HepG2 (cell line): ENCODE data around the gene CLDN24. TPM values are rescaled to one million over a fixed set of nuclear protein-coding genes. Genes with fewer than 3 reads are reported as not detected.
A peak's percentile ranks its signal among the peaks of the same experiment; 100 is the strongest.

Experiments used
- ATAC-seq: fragments of 200-7000 bp; cut with Tn5 transposase; 3 replicates; pipeline ENCODE4 v1.9.1; 2020; ENCODE audit warnings: mild to moderate bottlenecking, moderate library complexity
- BruUV-seq: library from RNA; stranded (reverse); fragments of 400-500 nt; replicated peaks from 2 replicates; lab custom pipeline; 2021; lab: Mats Ljungman, UMichigan
- CTCF ChIA-PET: fragments of 300-600 bp; formaldehyde crosslinking; extraction: SDS; loops from one replicate; lab custom pipeline; 2021; ENCODE audit warnings: low total read pairs, inconsistent platforms, low intra/inter-chr PET ratio; lab: Yijun Ruan, JAX
- POLR2A ChIA-PET: fragments of 350-600 bp; sonication (Branson Sonifier 250); formaldehyde crosslinking; loops from one replicate; lab custom pipeline; 2020; ENCODE audit warnings: antibody characterized with exemption, inconsistent platforms; lab: Yijun Ruan, JAX
- DNase-seq: peaks from one replicate; pipeline ENCODE4 v3.0.0-alpha.2; 2015; ENCODE audit warnings: low spot score
- FAIRE-seq: peaks from 3 replicates; lab custom pipeline; 2011; peaks lifted over from hg19 to GRCh38; lab: Jason Lieb, UNC
- H2AFZ ChIP-seq: one replicate; pipeline ENCODE4 v1.6.1; 2011; ENCODE audit warnings: low read length, inconsistent platforms
- H3K27ac ChIP-seq: fragments of 300-600 bp; 3 replicates; pipeline ENCODE4 v1.8.0; 2011; ENCODE audit warnings: mixed run types, mild to moderate bottlenecking, mixed read lengths, low read length, inconsistent platforms; ENCODE audit not compliant: insufficient read depth; ENCODE audit errors: extremely low read length
- H3K27me3 ChIP-seq, 2 experiments: fragments of 200-600 bp in 1 of 2; 2 replicates in 1 of 2; 3 replicates in 1 of 2; pipeline versions ENCODE4 v1.6.0 to v1.8.0; 2011; ENCODE audit warnings: low read length in 2 of 2, mild to moderate bottlenecking in 2 of 2, moderate library complexity in 2 of 2, inconsistent platforms in 1 of 2; ENCODE audit not compliant: insufficient read depth in 2 of 2, control insufficient read depth in 1 of 2
- H3K36me3 ChIP-seq, 2 experiments: fragments of 200-600 bp in 1 of 2; replicated peaks in 1 of 2; 2 replicates in 1 of 2; 3 replicates in 1 of 2; pipeline versions ENCODE4 v1.5.1 to v1.8.0; 2011; ENCODE audit warnings: low read length in 2 of 2, inconsistent platforms in 1 of 2; ENCODE audit not compliant: insufficient read depth in 2 of 2, control insufficient read depth in 1 of 2
- H3K4me1 ChIP-seq: 2 replicates; pipeline ENCODE4 v1.5.1; 2012; ENCODE audit warnings: low read length, inconsistent platforms; ENCODE audit not compliant: insufficient read depth
- H3K4me2 ChIP-seq: 2 replicates; pipeline ENCODE4 v1.6.0; 2011; ENCODE audit warnings: low read depth, low read length, inconsistent platforms
- H3K4me3 ChIP-seq, 3 experiments: fragments of 200-600 bp in 1 of 3; sonication (generic), shearing (Covaris generic) in 1 of 3; replicated peaks in 1 of 3; 2 replicates each; pipeline ENCODE4 v1.5.1; 2011 to 2016; ENCODE audit warnings: low read length in 3 of 3, inconsistent platforms in 2 of 3, low read depth in 2 of 3, mild to moderate bottlenecking in 2 of 3, control low read depth in 1 of 3, mixed read lengths in 1 of 3; ENCODE audit not compliant: insufficient read depth in 1 of 3
- H3K79me2 ChIP-seq: one replicate; pipeline ENCODE4 v1.6.1; 2011; ENCODE audit warnings: low read length, inconsistent platforms; ENCODE audit not compliant: insufficient read depth
- H3K9ac ChIP-seq: 2 replicates; pipeline ENCODE4 v1.6.0; 2011; ENCODE audit warnings: mild to moderate bottlenecking, low read depth, low read length, inconsistent platforms; ENCODE audit not compliant: insufficient read depth
- H3K9me3 ChIP-seq: 2 replicates; pipeline ENCODE4 v1.5.1; 2012; ENCODE audit warnings: mild to moderate bottlenecking, low read length
- H4K20me1 ChIP-seq: 2 replicates; pipeline ENCODE4 v1.6.0; 2011; ENCODE audit warnings: inconsistent platforms, mild to moderate bottlenecking, low read length, moderate library complexity; ENCODE audit not compliant: insufficient read depth
- CREB3 ChIP-seq: sonication (generic); formaldehyde crosslinking; IDR thresholded peaks from 2 replicates; pipeline ENCODE4 v1.5.0; 2020; ENCODE audit warnings: missing genetic modification reagents
- CREM ChIP-seq, 2 experiments: sonication (generic) in 1 of 2; formaldehyde crosslinking in 1 of 2; IDR thresholded peaks; 2 replicates each; pipeline versions ENCODE4 v1.4.0 to v1.6.1; 2016 to 2020; ENCODE audit warnings: antibody characterized with exemption in 1 of 2, mild to moderate bottlenecking in 1 of 2, missing genetic modification reagents in 1 of 2
- MATR3 ChIP-seq: sonication (generic); formaldehyde crosslinking; IDR thresholded peaks from 2 replicates; pipeline ENCODE4 v1.4.0; 2020; ENCODE audit warnings: missing genetic modification reagents
- NR2F1 ChIP-seq, 2 experiments: fragments of 450-650 bp in 1 of 2; formaldehyde crosslinking in 1 of 2; IDR thresholded peaks; 2 replicates each; pipeline versions ENCODE4 v1.5.0 to v1.6.1; 2016 to 2020; ENCODE audit warnings: mild to moderate bottlenecking in 1 of 2, missing compliant biosample characterization in 1 of 2, missing genetic modification reagents in 1 of 2, moderate library complexity in 1 of 2
- PAX8 ChIP-seq: sonication (generic); formaldehyde crosslinking; IDR thresholded peaks from 2 replicates; pipeline ENCODE4 v1.8.0; 2022; ENCODE audit warnings: mild to moderate bottlenecking, missing genetic modification reagents, borderline replicate concordance
- SIX4 ChIP-seq: sonication (generic); formaldehyde crosslinking; IDR thresholded peaks from 2 replicates; pipeline ENCODE4 v1.4.0; 2020; ENCODE audit warnings: missing genetic modification reagents
- SP5 ChIP-seq: IDR thresholded peaks from 2 replicates; pipeline ENCODE4 v1.6.1; 2016; ENCODE audit warnings: low read depth, borderline replicate concordance
- TEAD2 ChIP-seq: sonication (generic); formaldehyde crosslinking; IDR thresholded peaks from 2 replicates; pipeline ENCODE4 v1.9.0; 2021; ENCODE audit warnings: missing genetic modification reagents
- THAP7 ChIP-seq: sonication (generic); formaldehyde crosslinking; IDR thresholded peaks from 2 replicates; pipeline ENCODE4 v1.8.1; 2023; ENCODE audit warnings: mild to moderate bottlenecking, missing genetic modification reagents
- U2AF2 ChIP-seq: fragments of 200-400 bp; formaldehyde crosslinking; IDR thresholded peaks from 2 replicates; pipeline ENCODE4 v1.6.1; 2017; ENCODE audit warnings: low read depth, mild to moderate bottlenecking, low read length
- ZNF614 ChIP-seq: IDR thresholded peaks from 2 replicates; pipeline ENCODE4 v1.6.1; 2018; ENCODE audit warnings: missing biosample characterization, missing genetic modification reagents, inconsistent platforms, borderline replicate concordance
- ZNF652 ChIP-seq: IDR thresholded peaks from 2 replicates; pipeline ENCODE4 v1.6.1; 2016; ENCODE audit warnings: low read depth, borderline replicate concordance
- ZNF687 ChIP-seq: sonication (generic); formaldehyde crosslinking; IDR thresholded peaks from 2 replicates; pipeline ENCODE4 v1.5.1; 2020; ENCODE audit warnings: mild to moderate bottlenecking, missing genetic modification reagents, moderate library complexity
- ZNF724P ChIP-seq: sonication (generic); formaldehyde crosslinking; IDR thresholded peaks from 2 replicates; pipeline ENCODE4 v1.8.0; 2022; ENCODE audit warnings: missing genetic modification reagents, borderline replicate concordance
- WGBS: methylation state at CpG from one replicate; pipeline ENCODE4 v1.1.6; 2017; ENCODE audit warnings: low lambda C conversion rate; 5-methylcytosine and 5-hydroxymethylcytosine counted together
- in situ Hi-C: cut with HindIII; loops from 2 replicates; pipeline ENCODE4 v1.10.0; 2017; ENCODE audit warnings: low pct_unique_long_range_greater_than_20kb; ENCODE audit not compliant: extremely low pct_ligation_motif_present
- intact Hi-C: fragments of 100-400 bp; cut with micrococcal nuclease; formaldehyde crosslinking; loops from one replicate; pipeline ENCODE4 v1.10.0; 2022; ENCODE audit not compliant: unreplicated experiment
- polyA plus RNA-seq, 8 experiments: library from polyadenylated mRNA; depleted of rRNA in 3 of 8; stranded (reverse) in 7 of 8; unstranded in 1 of 8; fragments of >200 nt; fragmentation: Illumina TruSeq in 4 of 8; extraction: Trizol in 4 of 8; gene quantifications; 2 replicates each; pipeline versions ENCODE4 v1.2.1 to v1.2.3, GENCODE V29; 2011 to 2016; ENCODE audit warnings: low read depth in 4 of 8, missing spikeins in 1 of 8, mixed read lengths in 1 of 8; ENCODE audit not compliant: insufficient read depth in 1 of 8
- total RNA-seq, 5 experiments: library from RNA; depleted of rRNA; stranded (reverse); fragments of >200 nt; fragmentation: Illumina TruSeq; extraction: Trizol; gene quantifications; 2 replicates each; pipeline ENCODE4 v1.2.3, GENCODE V29; 2016; ENCODE audit warnings: low read depth in 1 of 5

CLDN24 gene
- total and polyA plus RNA-seq, 2 of the 13 experiments (the other 11 are each of a cell fraction or from before 2014, with no cell fraction given): not detected

- Histone ChIP-seq H3K4me1 (no peaks in the 10 kb centered on the region), H3K27ac (no peak overlapping the region), H2AFZ (no peak overlapping the region), H3K4me2 (no peak overlapping the region), H3K9me3 (no peaks in the 10 kb centered on the region), H3K9ac (no peak overlapping the region), H3K4me3 (no peak overlapping the region), H4K20me1 (no peaks in the 10 kb centered on the region), H3K79me2 (no peaks in the 10 kb centered on the region), H3K27me3 (no peaks in the 10 kb centered on the region), H3K36me3 (peaks cover 16 to 75% of the 10 kb centered on the region in 2 experiments)
- no TSS peak for BruUV-seq
- in situ Hi-C loops (no loop called here), intact Hi-C loops (loop anchor here (5.0 kb wide), 1 partner anchor 118 kb away; no protein-coding TSS in a partner anchor)
- WGBS: 96% methylated on average over 5 of the region's 5 CpGs
- DNase-seq (no peak), FAIRE-seq (no peak), ATAC-seq (no peak; the same call in 2 of the 3 replicates)
- POLR2A ChIA-PET: no interaction called here
- CTCF ChIA-PET: no interaction called here
- TF ChIP-seq NR2F1 (CRISPR knock-in tag; IDR thresholded peaks at IDR 0.05) (no peak), THAP7 (no peak), ZNF614 (CRISPR knock-in tag) (no peak), SP5 (no peak), PAX8 (CRISPR knock-in tag) (no peak)
Observed at GRCh38 chr4:183289688-183290087, 32.5 kb downstream of the CLDN24 start.

DNA sequence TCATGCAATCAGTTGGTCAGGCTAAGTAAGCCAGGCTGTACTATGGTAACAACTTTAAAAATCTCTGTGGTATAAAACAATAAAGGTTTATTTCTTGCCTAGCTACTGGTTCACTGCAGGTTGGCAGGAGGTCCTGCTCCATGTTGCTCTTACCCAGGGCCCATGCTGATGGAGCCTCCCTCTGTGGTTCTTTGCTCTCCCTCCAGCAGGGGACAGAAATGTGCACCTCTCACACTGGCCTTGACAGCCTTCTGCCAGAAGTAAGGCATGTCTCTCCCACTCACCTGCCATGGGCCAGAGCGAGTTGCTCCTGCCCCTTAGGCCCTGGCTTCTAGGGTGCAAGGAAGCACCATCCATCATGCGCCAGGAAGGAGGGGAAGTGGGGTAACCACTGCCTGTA is 33.3 kb downstream of the CLDN24 start:
- no TSS peak for BruUV-seq
- ChIA-PET CTCF (no interaction called here), POLR2A (no interaction called here)
- Histone ChIP-seq H3K4me3 (no peak overlapping the region), H3K9me3 (no peaks in the 10 kb centered on the region), H3K27me3 (no peaks in the 10 kb centered on the region), H3K9ac (no peak overlapping the region), H3K4me1 (no peaks in the 10 kb centered on the region), H3K4me2 (no peak overlapping the region), H3K36me3 (peaks cover 14 to 76% of the 10 kb centered on the region in 2 experiments), H4K20me1 (no peaks in the 10 kb centered on the region), H3K27ac (no peak overlapping the region), H2AFZ (no peak overlapping the region), H3K79me2 (no peaks in the 10 kb centered on the region)
- FAIRE-seq (no peak), ATAC-seq (peak; percentile 72), DNase-seq (no peak)
- in situ Hi-C loops (no loop called here), intact Hi-C loops (loop anchor here (5.0 kb wide), 1 partner anchor 118 kb away; no protein-coding TSS in a partner anchor)
- no CpG with 5 or more reads among the region's 2 CpGs for WGBS
- no peak for TF ChIP-seq ZNF687 (CRISPR knock-in tag)
- no peak for TF ChIP-seq MATR3 (CRISPR knock-in tag)
- no peak for TF ChIP-seq SIX4 (CRISPR knock-in tag)
- TF ChIP-seq U2AF2: no peak
- no peak for TF ChIP-seq ZNF724P
- TF ChIP-seq ZNF652 (CRISPR knock-in tag): no peak
- TF ChIP-seq CREM (IDR thresholded peaks at IDR 0.05): no peak
- TF ChIP-seq CREM (CRISPR knock-in tag; IDR thresholded peaks at IDR 0.05): no peak
- TF ChIP-seq CREB3 (CRISPR knock-in tag): no peak
- TF ChIP-seq TEAD2: no peak
